Cardiac muscle cell (in vitro differentiated cells and primary cell): ENCODE data around the gene VWDE. TPM values are rescaled to one million over a fixed set of nuclear protein-coding genes. Genes with fewer than 3 reads are reported as not detected.

Source experiments
- DNase-seq, 2 donors: peaks; one replicate each; pipeline versions ENCODE4 v3.0.0 to v3.0.0-alpha.2; 2010 to 2017; ENCODE audit warnings: low read depth in 1 of 2, low spot score in 1 of 2
- H3K27ac ChIP-seq: fragments of 200-600 bp; sonication (generic); 2 replicates; pipeline ENCODE4 v1.5.1; 2016
- H3K27me3 ChIP-seq: fragments of 200-600 bp; sonication (generic); 2 replicates; pipeline ENCODE4 v1.6.0; 2016; ENCODE audit warnings: control low read depth
- H3K36me3 ChIP-seq: fragments of 200-600 bp; sonication (generic); 2 replicates; pipeline ENCODE4 v1.5.1; 2016; ENCODE audit warnings: control low read depth
- H3K4me1 ChIP-seq: fragments of 200-600 bp; sonication (generic); 2 replicates; pipeline ENCODE4 v1.8.1; 2017; ENCODE audit warnings: low read depth, mild to moderate bottlenecking, mixed run types
- H3K4me3 ChIP-seq: fragments of 200-600 bp; sonication (generic); 2 replicates; pipeline ENCODE4 v1.5.1; 2016; ENCODE audit warnings: mild to moderate bottlenecking
- H3K9me3 ChIP-seq: fragments of 200-600 bp; sonication (generic); 2 replicates; pipeline ENCODE4 v1.5.1; 2017; ENCODE audit warnings: low read depth, mild to moderate bottlenecking, control low read depth
- polyA plus RNA-seq: library from polyadenylated mRNA; unstranded; fragments of >200 nt; fragmentation: Nextera tagmentation; extraction: Ambion mirVana; gene quantifications from 2 replicates; pipeline ENCODE4 v1.2.1, GENCODE V29; 2016
- total RNA-seq: library from RNA; depleted of rRNA; stranded (reverse); fragments of >200 nt; gene quantifications from 2 replicates; pipeline ENCODE4 v1.2.3, GENCODE V29; 2016
- TF ChIP-seq, protein P1 (sequence below): IDR thresholded peaks from 2 replicates; pipeline ENCODE4 v1.5.1; 2012; ENCODE audit warnings: low read depth, mild to moderate bottlenecking, low read length

The VWDE gene
- total and polyA plus RNA-seq, 2 experiments from 2014 or later: 51.5 to 95.8 TPM

DNA sequence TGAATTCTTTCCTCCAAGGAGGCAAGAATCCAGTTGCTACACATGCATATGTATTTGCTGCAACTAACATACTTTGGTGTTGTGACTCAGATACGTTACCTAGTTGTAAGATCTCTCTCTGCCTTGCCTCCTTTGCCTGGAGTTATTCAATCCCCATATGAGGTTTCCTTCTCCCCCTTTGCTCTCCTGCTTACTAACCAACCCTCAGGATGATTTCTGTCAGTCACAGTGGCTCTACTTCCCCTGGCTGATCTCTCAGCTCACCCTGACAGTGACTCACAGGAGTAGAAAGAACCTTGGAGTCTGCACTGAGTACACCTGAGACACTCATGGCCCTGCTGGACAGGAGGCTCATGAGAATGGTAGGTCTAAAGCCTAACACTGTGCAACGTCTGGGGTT is 100.6 kb downstream of the VWDE start:
- Histone ChIP-seq H3K27ac (peak overlapping the region; percentile 56), H3K27me3 (no peaks in the 10 kb centered on the region), H3K4me3 (no peak overlapping the region), H3K36me3 (no peaks in the 10 kb centered on the region), H3K9me3 (no peaks in the 10 kb centered on the region), H3K4me1 (no peaks in the 10 kb centered on the region)
- TF ChIP-seq, protein P1, sequence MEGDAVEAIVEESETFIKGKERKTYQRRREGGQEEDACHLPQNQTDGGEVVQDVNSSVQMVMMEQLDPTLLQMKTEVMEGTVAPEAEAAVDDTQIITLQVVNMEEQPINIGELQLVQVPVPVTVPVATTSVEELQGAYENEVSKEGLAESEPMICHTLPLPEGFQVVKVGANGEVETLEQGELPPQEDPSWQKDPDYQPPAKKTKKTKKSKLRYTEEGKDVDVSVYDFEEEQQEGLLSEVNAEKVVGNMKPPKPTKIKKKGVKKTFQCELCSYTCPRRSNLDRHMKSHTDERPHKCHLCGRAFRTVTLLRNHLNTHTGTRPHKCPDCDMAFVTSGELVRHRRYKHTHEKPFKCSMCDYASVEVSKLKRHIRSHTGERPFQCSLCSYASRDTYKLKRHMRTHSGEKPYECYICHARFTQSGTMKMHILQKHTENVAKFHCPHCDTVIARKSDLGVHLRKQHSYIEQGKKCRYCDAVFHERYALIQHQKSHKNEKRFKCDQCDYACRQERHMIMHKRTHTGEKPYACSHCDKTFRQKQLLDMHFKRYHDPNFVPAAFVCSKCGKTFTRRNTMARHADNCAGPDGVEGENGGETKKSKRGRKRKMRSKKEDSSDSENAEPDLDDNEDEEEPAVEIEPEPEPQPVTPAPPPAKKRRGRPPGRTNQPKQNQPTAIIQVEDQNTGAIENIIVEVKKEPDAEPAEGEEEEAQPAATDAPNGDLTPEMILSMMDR: no peak
- DNase-seq: no peak

DNA sequence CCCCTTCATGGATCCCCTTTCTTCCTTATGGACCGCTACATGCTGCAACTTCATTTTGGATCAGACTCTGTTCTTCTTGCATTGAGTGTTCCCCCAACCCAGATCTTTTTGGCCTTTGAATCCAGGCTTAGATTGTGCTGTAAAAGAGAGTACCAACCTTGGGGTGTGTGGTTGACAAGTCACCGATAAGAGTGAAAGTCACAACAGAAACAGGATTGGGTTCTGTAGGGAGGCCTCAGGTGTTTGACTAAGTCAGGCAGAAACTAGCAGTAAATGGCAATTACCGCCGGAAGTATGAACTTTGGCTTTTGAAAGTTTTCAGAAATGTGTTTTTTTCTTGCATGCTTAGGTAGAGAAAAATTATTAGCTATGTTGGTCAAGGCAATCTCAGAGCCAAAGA is 103.2 kb downstream of the VWDE start:
- Histone ChIP-seq H3K36me3 (no peaks in the 10 kb centered on the region), H3K4me1 (no peaks in the 10 kb centered on the region), H3K4me3 (no peak overlapping the region), H3K27me3 (no peaks in the 10 kb centered on the region), H3K27ac (no peak overlapping the region), H3K9me3 (no peaks in the 10 kb centered on the region)
- TF ChIP-seq, protein P1: no peak
- no peak for DNase-seq

DNA sequence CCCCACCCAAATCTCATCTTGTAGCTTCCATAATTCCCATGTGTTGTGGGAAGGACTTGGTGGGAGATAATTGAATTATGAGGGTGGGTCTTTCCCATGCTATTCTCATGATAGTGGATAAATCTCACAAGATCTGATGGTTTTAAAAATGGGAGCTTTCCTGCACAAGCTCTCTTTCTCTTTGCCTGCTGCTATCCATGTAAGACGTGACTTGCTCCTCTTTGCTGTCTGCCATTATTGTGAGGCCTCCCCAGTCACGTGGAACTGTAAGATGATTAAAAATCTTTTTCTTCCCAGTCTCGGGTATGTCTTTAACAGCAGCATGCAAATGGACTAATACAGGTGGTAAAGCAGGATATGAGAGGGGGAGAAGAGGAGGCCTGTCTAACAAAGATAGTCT is 104.3 kb downstream of the VWDE start:
- Histone ChIP-seq H3K36me3 (no peaks in the 10 kb centered on the region), H3K9me3 (no peaks in the 10 kb centered on the region), H3K27ac (no peak overlapping the region), H3K27me3 (no peaks in the 10 kb centered on the region), H3K4me3 (no peak overlapping the region), H3K4me1 (no peaks in the 10 kb centered on the region)
- TF ChIP-seq, protein P1: no peak
- no peak for DNase-seq

DNA sequence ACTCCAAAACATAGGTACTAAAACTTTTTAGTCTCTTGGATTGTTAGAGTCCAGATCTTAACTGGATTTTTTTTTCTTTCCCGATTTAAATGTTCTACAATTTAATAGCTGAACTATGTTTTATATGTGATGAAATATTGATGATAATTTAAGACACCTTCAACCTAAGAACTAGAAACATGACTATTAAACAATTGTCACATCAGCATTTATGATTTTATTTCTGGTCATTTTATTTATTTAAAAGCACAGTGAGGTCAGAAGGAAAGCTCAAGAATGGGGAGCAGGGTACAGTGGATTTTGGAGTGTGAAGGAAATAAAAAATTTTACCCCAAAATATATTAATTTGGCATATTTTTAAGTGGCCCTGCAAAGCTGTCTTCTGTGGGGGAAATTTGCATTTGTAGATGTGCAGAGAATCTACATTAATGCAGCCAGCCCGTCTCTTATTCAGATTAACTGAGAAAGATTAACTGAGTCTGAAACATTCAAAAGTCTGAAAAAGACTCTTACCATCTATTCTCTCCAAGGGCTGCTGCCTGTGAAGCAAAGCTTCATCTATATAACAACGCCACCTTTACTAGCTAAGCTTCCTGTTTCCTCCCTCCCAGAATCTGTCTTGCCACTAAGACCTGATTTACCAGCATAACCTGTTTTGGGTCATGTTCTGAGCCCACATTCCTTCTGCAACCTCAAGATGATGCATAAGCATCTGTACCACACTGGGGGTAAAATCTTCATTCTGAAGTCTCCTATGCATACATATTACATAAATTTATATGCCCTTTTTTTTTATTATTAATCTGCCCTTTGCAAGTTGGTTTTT is 106.2 kb downstream of the VWDE start:
- H3K4me1 ChIP-seq: no peaks in the 10 kb centered on the region
- no peaks in the 10 kb centered on the region for H3K9me3 ChIP-seq
- no peaks in the 10 kb centered on the region for H3K27me3 ChIP-seq
- DNase-seq: no peak
- no peaks in the 10 kb centered on the region for H3K36me3 ChIP-seq
- TF ChIP-seq, protein P1: no peak
- no peak overlapping the region for H3K4me3 ChIP-seq
- no peak overlapping the region for H3K27ac ChIP-seq

DNA sequence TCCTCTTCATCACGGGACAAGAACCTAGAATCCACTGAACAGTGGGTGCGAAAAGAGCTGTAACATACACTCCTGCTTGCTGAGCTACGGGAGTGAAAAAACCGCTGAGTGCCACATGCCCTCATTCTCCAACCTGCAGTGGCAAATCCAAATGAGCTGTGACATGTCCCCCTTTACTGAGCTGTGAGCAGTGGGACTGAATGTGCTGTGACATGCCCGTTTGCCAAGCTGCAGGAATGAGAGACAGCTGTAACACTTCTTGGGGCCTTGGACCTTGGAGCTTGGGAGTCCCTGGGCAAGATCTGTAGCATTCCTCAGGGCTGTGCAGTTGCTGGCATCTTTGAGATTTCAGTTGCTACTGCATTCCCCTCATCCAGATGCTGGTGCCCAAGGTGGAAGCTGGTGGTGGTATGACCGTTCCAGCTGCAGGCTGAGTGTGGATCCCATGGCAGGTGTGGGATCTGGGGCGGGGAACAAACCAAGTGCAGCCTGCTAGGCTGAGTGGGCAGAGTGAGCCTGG is 107.6 kb downstream of the VWDE start:
- TF ChIP-seq, protein P1: no peak
- no peaks in the 10 kb centered on the region for H3K9me3 ChIP-seq
- H3K27me3 ChIP-seq: no peaks in the 10 kb centered on the region
- no peaks in the 10 kb centered on the region for H3K4me1 ChIP-seq
- H3K4me3 ChIP-seq: no peak overlapping the region
- no peak for DNase-seq
- H3K36me3 ChIP-seq: no peaks in the 10 kb centered on the region
- H3K27ac ChIP-seq: no peak overlapping the region
